Tibial nerve (tissue), 4 donors: ENCODE results near the gene ADGRB3. TPM values are rescaled to one million over a fixed set of nuclear protein-coding genes. Genes with fewer than 3 reads are reported as not detected.

ENCODE experiments used
- DNase-seq, 2 donors: peaks; one replicate each; pipeline ENCODE4 v3.0.0-alpha.2; 2019; ENCODE audit warnings: low spot score in 2 of 2
- H3K27ac ChIP-seq, 4 donors: fragments of 200-600 bp; sonication (generic) in 3 of 4; one replicate each; pipeline ENCODE4 v1.5.1; 2017 to 2019; ENCODE audit warnings: mild to moderate bottlenecking in 1 of 4
- H3K27me3 ChIP-seq, 2 donors: fragments of 200-600 bp; sonication (generic) in 1 of 2; one replicate each; pipeline versions ENCODE4 v1.5.1 to v1.6.0; 2017 to 2019
- H3K36me3 ChIP-seq, 3 donors: fragments of 200-600 bp; sonication (generic); one replicate each; pipeline ENCODE4 v1.5.1; 2018 to 2019
- H3K4me1 ChIP-seq, 4 donors: fragments of 200-600 bp; sonication (generic) in 3 of 4; one replicate each; pipeline ENCODE4 v1.5.1; 2017 to 2019
- H3K4me3 ChIP-seq, 4 donors: fragments of 200-600 bp; sonication (generic) in 3 of 4; one replicate each; pipeline ENCODE4 v1.5.1; 2017 to 2019; ENCODE audit warnings: mild to moderate bottlenecking in 1 of 4, moderate library complexity in 1 of 4
- H3K9me3 ChIP-seq, 4 donors: fragments of 200-600 bp; sonication (generic) in 3 of 4; one replicate each; pipeline ENCODE4 v1.5.1; 2017 to 2019
- EP300 ChIP-seq, 2 donors: sonication (generic); formaldehyde crosslinking; IDR thresholded peaks; one replicate each; pipeline ENCODE4 v1.6.1; 2017; ENCODE audit warnings: antibody characterized with exemption in 2 of 2, mild to moderate bottlenecking in 1 of 2
- POLR2A ChIP-seq, 2 donors: fragments of 450-650 bp; IDR thresholded peaks; one replicate each; pipeline ENCODE4 v1.6.1; 2017; ENCODE audit warnings: antibody characterized with exemption in 2 of 2, mild to moderate bottlenecking in 2 of 2, moderate library complexity in 2 of 2
- WGBS, 2 donors: methylation state at CpG; one replicate each; pipeline ENCODE4 v1.1.5; 2018; 5-methylcytosine and 5-hydroxymethylcytosine counted together
- total RNA-seq, 4 donors: library from RNA; depleted of rRNA; stranded (reverse); fragments of >200 nt; gene quantifications; one replicate each; pipeline ENCODE4 v1.1.0, GENCODE V29; 2016
- TF ChIP-seq, protein P1 (sequence below), 5 experiments: fragments of 200-600 bp in 3 of 5; fragments of 450-650 bp in 2 of 5; sonication (generic) in 3 of 5; IDR thresholded peaks; one replicate each; pipeline ENCODE4 v1.5.1; 2016 to 2019; ENCODE audit warnings: antibody characterized with exemption in 5 of 5, mild to moderate bottlenecking in 3 of 5, moderate library complexity in 2 of 5

ADGRB3 gene
- total RNA-seq, 4 donors from 2014 or later, result 9.0 to 17.9 (median 11.4) TPM

DNA sequence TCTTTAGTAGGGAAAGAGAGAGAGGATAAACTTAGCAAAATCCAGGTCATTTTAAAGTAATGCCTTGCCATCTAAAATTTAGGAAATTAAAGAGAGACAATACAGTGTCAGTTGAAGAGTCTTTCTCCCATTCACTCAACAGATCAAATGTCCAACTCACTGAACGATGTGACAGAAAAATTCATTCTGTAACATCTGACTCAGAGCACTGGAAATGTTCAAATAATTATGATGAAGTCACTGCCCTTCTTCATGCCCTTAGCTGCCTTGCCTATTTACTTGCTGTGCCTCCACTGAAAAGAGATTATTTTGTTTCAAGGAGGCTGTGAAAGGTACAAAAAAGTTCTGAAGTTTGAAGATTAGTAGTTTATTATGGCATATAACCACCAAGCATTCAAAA is 434.8 kb downstream of the ADGRB3 start:
- H3K9me3 ChIP-seq, result no peaks in the 10 kb centered on the region
- 46 to 50% methylated on average over 1 of the region's 1 CpG for WGBS, 2 donors

DNA sequence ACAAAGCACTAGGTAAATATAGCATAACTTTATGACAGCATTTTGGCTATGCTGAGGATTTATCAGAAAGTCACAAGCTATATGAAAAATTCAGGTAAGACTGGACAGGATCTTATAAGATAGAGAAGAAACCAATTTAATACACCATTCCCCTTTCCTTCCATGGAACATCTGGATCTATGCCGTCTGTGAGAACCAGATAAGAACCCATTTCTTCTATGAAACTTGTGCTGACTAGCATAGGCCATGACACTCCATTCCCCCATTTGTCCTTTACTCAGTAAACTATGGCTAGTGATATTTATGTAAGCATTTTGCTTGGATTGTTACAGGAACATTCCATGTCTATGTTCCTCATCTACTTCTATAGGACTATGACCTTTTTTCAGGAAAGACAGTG is 437.7 kb downstream of the ADGRB3 start:
- 88 to 89% methylated on average over 1 of the region's 1 CpG for WGBS, 2 donors
- TF ChIP-seq EP300 (IDR thresholded peaks at IDR 0.05) (no peak), POLR2A (IDR thresholded peaks at IDR 0.05) (no peak)
- TF ChIP-seq, protein P1, sequence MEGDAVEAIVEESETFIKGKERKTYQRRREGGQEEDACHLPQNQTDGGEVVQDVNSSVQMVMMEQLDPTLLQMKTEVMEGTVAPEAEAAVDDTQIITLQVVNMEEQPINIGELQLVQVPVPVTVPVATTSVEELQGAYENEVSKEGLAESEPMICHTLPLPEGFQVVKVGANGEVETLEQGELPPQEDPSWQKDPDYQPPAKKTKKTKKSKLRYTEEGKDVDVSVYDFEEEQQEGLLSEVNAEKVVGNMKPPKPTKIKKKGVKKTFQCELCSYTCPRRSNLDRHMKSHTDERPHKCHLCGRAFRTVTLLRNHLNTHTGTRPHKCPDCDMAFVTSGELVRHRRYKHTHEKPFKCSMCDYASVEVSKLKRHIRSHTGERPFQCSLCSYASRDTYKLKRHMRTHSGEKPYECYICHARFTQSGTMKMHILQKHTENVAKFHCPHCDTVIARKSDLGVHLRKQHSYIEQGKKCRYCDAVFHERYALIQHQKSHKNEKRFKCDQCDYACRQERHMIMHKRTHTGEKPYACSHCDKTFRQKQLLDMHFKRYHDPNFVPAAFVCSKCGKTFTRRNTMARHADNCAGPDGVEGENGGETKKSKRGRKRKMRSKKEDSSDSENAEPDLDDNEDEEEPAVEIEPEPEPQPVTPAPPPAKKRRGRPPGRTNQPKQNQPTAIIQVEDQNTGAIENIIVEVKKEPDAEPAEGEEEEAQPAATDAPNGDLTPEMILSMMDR (IDR thresholded peaks at IDR 0.05), result no peak

More for the DNA sequence above, 434.8 kb downstream of the ADGRB3 start:
- TF ChIP-seq, protein P1 (IDR thresholded peaks at IDR 0.05), result no peak
- no peak for TF ChIP-seq POLR2A (IDR thresholded peaks at IDR 0.05)
- no peak for TF ChIP-seq EP300 (IDR thresholded peaks at IDR 0.05)
- no peaks in the 10 kb centered on the region for H3K36me3 ChIP-seq
- H3K4me3 ChIP-seq, result no peak overlapping the region
- H3K27ac ChIP-seq, result no peak overlapping the region
- no peaks in the 10 kb centered on the region for H3K4me1 ChIP-seq
- no peaks in the 10 kb centered on the region for H3K27me3 ChIP-seq
- no peak for DNase-seq

DNA sequence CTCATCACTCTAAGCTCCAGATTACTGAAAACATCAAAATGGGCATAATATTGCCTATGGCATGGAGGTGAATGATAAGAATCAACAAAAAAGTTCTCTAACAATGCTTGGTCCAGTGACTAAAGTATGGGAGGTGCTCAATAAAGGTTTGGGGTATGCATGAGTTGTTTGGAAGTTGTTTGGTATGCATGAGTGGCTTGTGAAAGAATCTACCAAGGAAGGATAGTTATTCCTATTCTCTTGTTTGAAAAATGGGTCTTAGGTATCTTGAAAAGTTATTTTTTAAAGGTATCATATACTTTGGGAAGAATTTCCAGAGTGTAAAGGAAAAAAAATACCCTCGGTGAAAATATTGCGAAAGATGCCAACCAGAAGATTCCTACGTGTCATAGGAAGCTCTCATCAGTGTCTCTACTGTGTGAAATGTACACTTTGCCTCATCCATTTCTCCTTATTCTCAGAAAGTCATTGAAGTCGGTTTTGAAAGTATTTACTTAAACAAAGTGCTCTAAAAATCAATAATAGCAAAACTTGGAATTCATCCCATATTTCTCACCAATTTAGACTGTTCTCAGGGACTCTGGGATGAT is 449.8 kb downstream of the ADGRB3 start:
- no peaks in the 10 kb centered on the region for H3K27me3 ChIP-seq
- H3K9me3 ChIP-seq, result no peaks in the 10 kb centered on the region
- no peaks in the 10 kb centered on the region for H3K4me1 ChIP-seq
- 84 to 87% methylated on average over 4 of the region's 4 CpGs for WGBS, 2 donors
- no peaks in the 10 kb centered on the region for H3K36me3 ChIP-seq
- DNase-seq, result no peak
- H3K4me3 ChIP-seq, result no peak overlapping the region
- no peak for TF ChIP-seq POLR2A (IDR thresholded peaks at IDR 0.05)
- TF ChIP-seq EP300 (IDR thresholded peaks at IDR 0.05), result no peak
- TF ChIP-seq, protein P1 (IDR thresholded peaks at IDR 0.05), result no peak
- H3K27ac ChIP-seq, result no peak overlapping the region

More for the DNA sequence above, 437.7 kb downstream of the ADGRB3 start:
- DNase-seq, result no peak
- no peak overlapping the region for H3K27ac ChIP-seq
- no peak overlapping the region for H3K4me3 ChIP-seq
- H3K9me3 ChIP-seq, result no peaks in the 10 kb centered on the region
- H3K36me3 ChIP-seq, result no peaks in the 10 kb centered on the region
- H3K27me3 ChIP-seq, result no peaks in the 10 kb centered on the region
- no peaks in the 10 kb centered on the region for H3K4me1 ChIP-seq

DNA sequence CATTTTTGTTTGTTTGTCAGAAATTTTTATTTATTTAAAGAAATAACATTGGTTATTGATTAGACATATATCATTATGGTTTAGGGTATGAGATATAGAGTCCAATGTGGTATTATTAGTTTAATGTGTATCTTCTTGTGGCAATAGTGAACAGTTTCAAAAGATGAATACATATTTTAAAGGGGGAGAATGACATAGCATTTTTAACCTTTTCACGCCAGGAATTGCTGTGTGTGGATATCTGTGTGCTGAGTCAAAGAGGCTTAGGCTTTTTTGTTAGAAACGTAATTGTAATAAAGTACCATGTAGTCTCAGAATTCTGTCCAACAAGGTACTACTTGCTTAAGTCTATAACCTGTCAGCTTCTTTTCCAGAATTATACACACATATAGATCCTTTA is 451.6 kb downstream of the ADGRB3 start:
- no peak for DNase-seq
- 78 to 90% methylated on average over 2 of the region's 2 CpGs for WGBS, 2 donors

DNA sequence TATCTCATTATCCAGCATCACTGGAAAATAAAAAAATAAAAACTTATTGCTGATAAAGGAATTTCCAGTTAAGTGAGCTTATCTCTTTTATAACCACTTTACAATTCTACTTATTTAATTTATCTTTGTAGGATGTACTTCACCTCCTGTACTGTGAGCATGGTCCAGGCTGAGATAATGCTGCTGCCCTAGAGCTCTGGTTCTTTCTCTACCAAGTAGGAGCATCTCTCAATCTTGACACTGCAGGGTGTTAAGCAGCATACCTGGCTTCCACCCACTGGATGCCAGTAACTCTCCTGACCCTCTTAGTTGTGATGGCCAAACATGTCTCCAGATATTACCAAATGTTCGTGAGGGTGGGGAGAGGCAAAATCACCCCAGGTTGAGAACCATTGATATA is 454.5 kb downstream of the ADGRB3 start:
- Histone ChIP-seq H3K4me1 (no peaks in the 10 kb centered on the region), H3K27ac (no peak overlapping the region), H3K27me3 (no peaks in the 10 kb centered on the region), H3K9me3 (no peaks in the 10 kb centered on the region), H3K36me3 (no peaks in the 10 kb centered on the region), H3K4me3 (no peak overlapping the region)
- 93% methylated on average over 1 of the region's 1 CpG for WGBS, 2 donors
- DNase-seq, result no peak
- TF ChIP-seq EP300 (IDR thresholded peaks at IDR 0.05) (no peak), POLR2A (IDR thresholded peaks at IDR 0.05) (no peak)
- TF ChIP-seq, protein P1 (IDR thresholded peaks at IDR 0.05), result no peak

More for the DNA sequence above, 451.6 kb downstream of the ADGRB3 start:
- Histone ChIP-seq H3K4me3 (no peak overlapping the region), H3K27ac (no peak overlapping the region), H3K36me3 (no peaks in the 10 kb centered on the region), H3K27me3 (no peaks in the 10 kb centered on the region), H3K4me1 (no peaks in the 10 kb centered on the region), H3K9me3 (no peaks in the 10 kb centered on the region)
- TF ChIP-seq, protein P1 (IDR thresholded peaks at IDR 0.05), result no peak
- no peak for TF ChIP-seq EP300 (IDR thresholded peaks at IDR 0.05)
- TF ChIP-seq POLR2A (IDR thresholded peaks at IDR 0.05), result no peak
